MM.1S (cell line): ENCODE results near the gene MRPS7.

Experiments used
- CTCF ChIP-seq: fragments of 300-600 bp; sonication (generic); IDR thresholded peaks from 2 replicates; pipeline ENCODE4 v1.5.1; 2016; ENCODE audit warnings: antibody characterized with exemption, low read length, mixed read lengths
- EZH2 ChIP-seq: fragments of 300-600 bp; sonication (generic); optimal IDR thresholded peaks from 2 replicates; pipeline ENCODE3; 2017; ENCODE audit warnings: low read depth, mild to moderate bottlenecking, antibody characterized with exemption, low read length, mixed read lengths

GRCh38 chr17:75249564-75249963 is 12.1 kb upstream of the MRPS7 start:
- no peak for TF ChIP-seq CTCF
- TF ChIP-seq EZH2: no peak
